Trophoblast cell (in vitro differentiated cells and primary cell): ENCODE data around the gene GIMAP1.

Experiments
- DNase-seq, 2 donors: peaks; one replicate each; pipeline ENCODE4 v3.0.0-alpha.2; 2016
- H2AFZ ChIP-seq: 2 replicates; pipeline ENCODE4 v1.6.1; 2013; ENCODE audit warnings: low read length, moderate library complexity, mild to moderate bottlenecking; ENCODE audit not compliant: insufficient read depth, poor library complexity
- H2AK5ac ChIP-seq: 2 replicates; pipeline ENCODE4 v1.6.1; 2013; ENCODE audit warnings: mild to moderate bottlenecking, low read length
- H2BK120ac ChIP-seq: 2 replicates; pipeline ENCODE4 v1.6.1; 2013; ENCODE audit warnings: low read length, mild to moderate bottlenecking, moderate library complexity; ENCODE audit not compliant: insufficient read depth, poor library complexity
- H2BK12ac ChIP-seq: 2 replicates; pipeline ENCODE4 v1.6.1; 2013; ENCODE audit warnings: mild to moderate bottlenecking, low read length, moderate library complexity
- H2BK5ac ChIP-seq: 2 replicates; pipeline ENCODE4 v1.6.1; 2013; ENCODE audit warnings: low read length, low read depth, moderate library complexity, mild to moderate bottlenecking; ENCODE audit not compliant: poor library complexity
- H3K14ac ChIP-seq: 2 replicates; pipeline ENCODE4 v1.6.1; 2013; ENCODE audit warnings: mild to moderate bottlenecking, low read length
- H3K18ac ChIP-seq: 2 replicates; pipeline ENCODE4 v1.6.1; 2013; ENCODE audit warnings: mild to moderate bottlenecking, low read length
- H3K23ac ChIP-seq: 2 replicates; pipeline ENCODE4 v1.6.1; 2013; ENCODE audit warnings: low read length
- H3K27ac ChIP-seq: 2 replicates; pipeline ENCODE4 v1.5.1; 2013; ENCODE audit warnings: low read depth, mild to moderate bottlenecking, inconsistent platforms, low read length, moderate library complexity
- H3K27me3 ChIP-seq: 2 replicates; pipeline ENCODE4 v1.6.1; 2013; ENCODE audit warnings: inconsistent platforms, mild to moderate bottlenecking, low read length, moderate library complexity; ENCODE audit not compliant: insufficient read depth
- H3K36me3 ChIP-seq, 2 experiments: 1 replicate in 1 of 2; 2 replicates in 1 of 2; pipeline ENCODE4 v1.6.1; 2013; ENCODE audit warnings: low read length in 2 of 2, mild to moderate bottlenecking in 2 of 2, moderate library complexity in 1 of 2; ENCODE audit not compliant: insufficient read depth in 2 of 2, control insufficient read depth in 1 of 2
- H3K4ac ChIP-seq: 2 replicates; pipeline ENCODE4 v1.6.1; 2013; ENCODE audit warnings: low read depth, mild to moderate bottlenecking, low read length, moderate library complexity
- H3K4me1 ChIP-seq, 2 experiments: 1 replicate in 1 of 2; 2 replicates in 1 of 2; pipeline ENCODE4 v1.6.1; 2013; ENCODE audit warnings: low read length in 2 of 2, mild to moderate bottlenecking in 2 of 2, moderate library complexity in 1 of 2; ENCODE audit not compliant: insufficient read depth in 2 of 2, control insufficient read depth in 1 of 2
- H3K4me2 ChIP-seq: 2 replicates; pipeline ENCODE4 v1.6.1; 2013; ENCODE audit warnings: inconsistent platforms, mild to moderate bottlenecking, low read length, moderate library complexity
- H3K4me3 ChIP-seq: 2 replicates; pipeline ENCODE4 v1.5.1; 2013; ENCODE audit warnings: mild to moderate bottlenecking, low read depth, low read length, inconsistent platforms
- H3K79me1 ChIP-seq: one replicate; pipeline ENCODE4 v1.6.1; 2013; ENCODE audit warnings: low read length
- H3K79me2 ChIP-seq: 2 replicates; pipeline ENCODE4 v1.6.1; 2013; ENCODE audit warnings: low read length, mild to moderate bottlenecking; ENCODE audit not compliant: control insufficient read depth, insufficient read depth, poor library complexity
- H3K9ac ChIP-seq: 2 replicates; pipeline ENCODE4 v1.6.1; 2013; ENCODE audit warnings: mild to moderate bottlenecking, low read length
- H3K9me3 ChIP-seq: 2 replicates; pipeline ENCODE4 v1.6.1; 2013; ENCODE audit warnings: low read depth, mild to moderate bottlenecking, control low read depth, inconsistent platforms, low read length; ENCODE audit not compliant: insufficient read depth
- H4K12ac ChIP-seq: 2 replicates; pipeline ENCODE4 v1.6.1; 2013; ENCODE audit warnings: low read depth, mild to moderate bottlenecking, low read length, moderate library complexity
- H4K8ac ChIP-seq: 2 replicates; pipeline ENCODE4 v1.6.1; 2013; ENCODE audit warnings: low read depth, mild to moderate bottlenecking, low read length, moderate library complexity
- H4K91ac ChIP-seq: one replicate; pipeline ENCODE4 v1.6.1; 2013; ENCODE audit warnings: low read depth, mild to moderate bottlenecking, low read length, moderate library complexity
- WGBS: extraction: QIAGEN DNeasy Blood & Tissue Kit; methylation state at CpG from one replicate; pipeline ENCODE4 v1.1.7; 2013; ENCODE audit warnings: missing lambda C conversion rate; ENCODE audit not compliant: insufficient read length, insufficient coverage; ENCODE audit errors: extremely low coverage; 5-methylcytosine and 5-hydroxymethylcytosine counted together

The GIMAP1 gene

DNA sequence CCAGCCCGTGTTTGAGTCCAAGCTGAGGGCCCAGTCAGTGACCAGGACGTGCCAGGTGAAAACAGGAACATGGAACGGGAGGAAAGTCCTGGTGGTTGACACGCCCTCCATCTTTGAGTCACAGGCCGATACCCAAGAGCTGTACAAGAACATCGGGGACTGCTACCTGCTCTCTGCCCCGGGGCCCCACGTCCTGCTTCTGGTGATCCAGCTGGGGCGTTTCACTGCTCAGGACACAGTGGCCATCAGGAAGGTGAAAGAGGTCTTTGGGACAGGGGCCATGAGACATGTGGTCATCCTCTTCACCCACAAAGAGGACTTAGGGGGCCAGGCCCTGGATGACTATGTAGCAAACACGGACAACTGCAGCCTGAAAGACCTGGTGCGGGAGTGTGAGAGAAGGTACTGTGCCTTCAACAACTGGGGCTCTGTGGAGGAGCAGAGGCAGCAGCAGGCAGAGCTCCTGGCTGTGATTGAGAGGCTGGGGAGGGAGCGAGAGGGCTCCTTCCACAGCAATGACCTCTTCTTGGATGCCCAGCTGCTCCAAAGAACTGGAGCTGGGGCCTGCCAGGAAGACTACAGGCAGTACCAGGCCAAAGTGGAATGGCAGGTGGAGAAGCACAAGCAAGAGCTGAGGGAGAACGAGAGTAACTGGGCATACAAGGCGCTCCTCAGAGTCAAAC, 26.0 kb downstream of the GIMAP1 start:
- Histone ChIP-seq H3K27me3 (peaks cover 5% of the 10 kb centered on the region), H3K9me3 (peaks cover 3% of the 10 kb centered on the region), H4K8ac (no peak overlapping the region), H2BK5ac (no peak overlapping the region), H2BK12ac (no peak overlapping the region), H3K23ac (no peak overlapping the region), H3K4me1 (no peaks in the 10 kb centered on the region), H2AFZ (no peak overlapping the region), H2BK120ac (no peak overlapping the region), H3K4me2 (no peak overlapping the region), H3K79me2 (no peaks in the 10 kb centered on the region), H3K4me3 (no peak overlapping the region), H3K18ac (no peak overlapping the region), H3K79me1 (no peaks in the 10 kb centered on the region), H3K27ac (no peak overlapping the region), H4K12ac (no peak overlapping the region), H4K91ac (no peak overlapping the region), H2AK5ac (no peak overlapping the region), H3K9ac (no peak overlapping the region), H3K4ac (no peak overlapping the region), H3K36me3 (no peaks in the 10 kb centered on the region), H3K14ac (no peak overlapping the region)
- WGBS: no CpG with 5 or more reads among the region's 14 CpGs
- DNase-seq: no peak

DNA sequence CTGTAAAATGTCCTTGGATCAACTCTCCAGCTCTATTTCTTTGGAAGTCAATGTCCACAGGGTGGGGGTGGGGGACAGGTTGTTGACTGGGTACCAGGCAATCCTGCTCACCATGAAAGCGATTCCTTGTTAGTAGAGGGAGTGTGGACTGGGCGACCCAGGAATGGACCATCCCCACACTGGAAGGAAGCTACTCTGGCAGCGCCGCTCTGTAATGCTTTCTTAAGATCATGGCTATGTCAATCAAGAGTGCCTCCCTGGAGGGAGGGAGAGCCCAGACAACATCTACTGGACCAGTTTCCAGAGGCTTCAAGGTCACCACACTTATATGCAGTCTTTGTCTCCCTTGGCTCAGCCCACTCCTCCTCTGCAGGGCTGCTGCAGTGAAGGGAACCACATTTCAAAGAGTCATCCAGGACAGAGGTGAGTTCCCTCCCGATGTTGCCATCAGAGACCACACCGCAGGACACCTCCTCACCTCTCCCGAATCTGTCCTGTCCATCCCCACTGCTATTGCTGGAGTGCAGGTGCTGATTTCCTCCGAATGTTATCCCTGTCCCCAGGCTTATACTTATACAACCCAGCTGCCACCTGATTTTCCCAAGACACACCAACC, 27.7 kb downstream of the GIMAP1 start:
- Histone ChIP-seq H3K4ac (no peak overlapping the region), H3K27ac (no peak overlapping the region), H3K27me3 (peaks cover 2% of the 10 kb centered on the region), H4K12ac (no peak overlapping the region), H3K4me3 (no peak overlapping the region), H2BK120ac (no peak overlapping the region), H3K79me2 (no peaks in the 10 kb centered on the region), H3K79me1 (no peaks in the 10 kb centered on the region), H3K14ac (no peak overlapping the region), H3K18ac (no peak overlapping the region), H3K23ac (no peak overlapping the region), H4K8ac (no peak overlapping the region), H3K9me3 (peaks cover 3% of the 10 kb centered on the region), H3K9ac (no peak overlapping the region), H3K4me1 (no peaks in the 10 kb centered on the region), H3K4me2 (no peak overlapping the region), H2BK5ac (no peak overlapping the region), H2BK12ac (no peak overlapping the region), H2AK5ac (no peak overlapping the region), H2AFZ (no peak overlapping the region), H3K36me3 (no peaks in the 10 kb centered on the region), H4K91ac (no peak overlapping the region)
- WGBS: no CpG with 5 or more reads among the region's 8 CpGs
- no peak for DNase-seq

DNA sequence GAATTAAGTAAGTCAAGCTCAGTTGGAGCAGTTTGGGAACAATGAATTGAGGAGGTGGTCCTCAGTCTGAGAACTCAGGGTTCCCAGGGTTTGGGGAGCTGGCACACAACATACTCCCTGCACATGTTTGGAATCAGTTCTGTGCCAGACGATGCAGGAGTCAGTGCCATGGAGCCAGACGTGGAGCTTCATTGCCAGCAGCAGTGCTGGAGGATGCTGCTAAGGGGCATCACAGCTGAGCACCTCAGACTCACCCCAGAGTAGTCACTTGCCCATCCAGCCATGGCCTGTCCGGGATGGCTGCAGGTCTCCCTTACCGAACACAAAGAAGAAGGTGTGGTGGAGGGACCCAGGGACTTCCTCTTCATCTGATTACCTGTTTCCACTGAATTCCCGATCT, 28.7 kb downstream of the GIMAP1 start:
- H3K27ac ChIP-seq: no peak overlapping the region
- no peak overlapping the region for H3K4me3 ChIP-seq
- H3K4me2 ChIP-seq: no peak overlapping the region
- no peak overlapping the region for H2AK5ac ChIP-seq
- no peak overlapping the region for H4K91ac ChIP-seq
- no peak overlapping the region for H3K4ac ChIP-seq
- WGBS: no CpG with 5 or more reads among the region's 5 CpGs
- no peaks in the 10 kb centered on the region for H3K36me3 ChIP-seq
- H3K9ac ChIP-seq: no peak overlapping the region
- no peak overlapping the region for H3K14ac ChIP-seq
- DNase-seq: no peak
- no peak overlapping the region for H2BK12ac ChIP-seq
- peaks cover 3% of the 10 kb centered on the region for H3K9me3 ChIP-seq
- no peak overlapping the region for H2AFZ ChIP-seq
- H3K18ac ChIP-seq: no peak overlapping the region
- H4K12ac ChIP-seq: no peak overlapping the region
- no peaks in the 10 kb centered on the region for H3K79me1 ChIP-seq
- H3K4me1 ChIP-seq: no peaks in the 10 kb centered on the region
- H2BK5ac ChIP-seq: no peak overlapping the region
- H2BK120ac ChIP-seq: no peak overlapping the region
- H3K23ac ChIP-seq: no peak overlapping the region
- no peaks in the 10 kb centered on the region for H3K79me2 ChIP-seq
- no peak overlapping the region for H4K8ac ChIP-seq
- H3K27me3 ChIP-seq: peaks cover 2% of the 10 kb centered on the region

DNA sequence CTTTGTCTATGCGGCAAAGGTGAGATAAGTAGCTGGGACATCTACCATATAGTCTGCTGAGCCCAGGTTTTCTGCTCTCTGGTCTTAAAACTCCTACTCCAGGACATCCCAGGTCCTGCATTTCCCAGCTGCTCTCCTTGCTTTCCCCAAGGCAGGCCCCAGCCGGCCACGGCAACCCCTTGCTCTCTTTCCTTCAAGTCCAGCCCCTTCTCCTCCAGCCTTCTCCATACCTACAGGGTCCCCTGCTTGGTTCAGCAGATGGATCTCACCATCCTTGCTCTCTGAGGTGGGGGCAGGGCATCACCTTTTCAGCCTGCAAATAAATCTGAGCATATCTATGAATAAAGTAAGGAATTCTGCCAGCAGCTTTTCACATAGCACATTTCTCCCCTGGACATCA, 29.5 kb downstream of the GIMAP1 start:
- Histone ChIP-seq H4K12ac (no peak overlapping the region), H3K27ac (no peak overlapping the region), H2BK12ac (no peak overlapping the region), H3K4me2 (no peak overlapping the region), H3K18ac (no peak overlapping the region), H3K79me2 (no peaks in the 10 kb centered on the region), H3K36me3 (no peaks in the 10 kb centered on the region), H3K4ac (no peak overlapping the region), H2BK120ac (no peak overlapping the region), H3K14ac (no peak overlapping the region), H3K23ac (no peak overlapping the region), H4K8ac (no peak overlapping the region), H3K4me1 (no peaks in the 10 kb centered on the region), H3K27me3 (peaks cover 2% of the 10 kb centered on the region), H3K4me3 (no peak overlapping the region), H2AK5ac (no peak overlapping the region), H4K91ac (no peak overlapping the region), H2BK5ac (no peak overlapping the region), H2AFZ (no peak overlapping the region), H3K9ac (no peak overlapping the region), H3K79me1 (no peaks in the 10 kb centered on the region), H3K9me3 (peaks cover 3% of the 10 kb centered on the region)
- no peak for DNase-seq
- WGBS: no CpG with 5 or more reads among the region's 3 CpGs
